ENCODE results near the gene ANXA4. TPM values are rescaled to one million over a fixed set of nuclear protein-coding genes. Genes with fewer than 3 reads are reported as not detected.

ANXA4 gene
- total and polyA plus RNA-seq, 2 experiments from 2014 or later: 6.7 to 11.5 TPM

- no peaks in the 10 kb centered on the region for H3K4me1 ChIP-seq (ENCODE audit: insufficient read depth)
- H2AFZ ChIP-seq: no peak overlapping the region
- H3K27me3 Mint-ChIP-seq (ENCODE audit: insufficient read depth, low read depth, poor library complexity): peaks cover 2% of the 10 kb centered on the region
- H3K4me1 Mint-ChIP-seq: peaks cover 9% of the 10 kb centered on the region
- ATAC-seq (no peak), DNase-seq (ENCODE audit: low spot score) (no peak)
- H4K20me1 ChIP-seq (replicated peaks; ENCODE audit: insufficient read depth): no peaks in the 10 kb centered on the region
- TF ChIP-seq STAT1 (IDR thresholded peaks at IDR 0.05; ENCODE audit: unreplicated experiment): no peak
- TF ChIP-seq, protein P1, sequence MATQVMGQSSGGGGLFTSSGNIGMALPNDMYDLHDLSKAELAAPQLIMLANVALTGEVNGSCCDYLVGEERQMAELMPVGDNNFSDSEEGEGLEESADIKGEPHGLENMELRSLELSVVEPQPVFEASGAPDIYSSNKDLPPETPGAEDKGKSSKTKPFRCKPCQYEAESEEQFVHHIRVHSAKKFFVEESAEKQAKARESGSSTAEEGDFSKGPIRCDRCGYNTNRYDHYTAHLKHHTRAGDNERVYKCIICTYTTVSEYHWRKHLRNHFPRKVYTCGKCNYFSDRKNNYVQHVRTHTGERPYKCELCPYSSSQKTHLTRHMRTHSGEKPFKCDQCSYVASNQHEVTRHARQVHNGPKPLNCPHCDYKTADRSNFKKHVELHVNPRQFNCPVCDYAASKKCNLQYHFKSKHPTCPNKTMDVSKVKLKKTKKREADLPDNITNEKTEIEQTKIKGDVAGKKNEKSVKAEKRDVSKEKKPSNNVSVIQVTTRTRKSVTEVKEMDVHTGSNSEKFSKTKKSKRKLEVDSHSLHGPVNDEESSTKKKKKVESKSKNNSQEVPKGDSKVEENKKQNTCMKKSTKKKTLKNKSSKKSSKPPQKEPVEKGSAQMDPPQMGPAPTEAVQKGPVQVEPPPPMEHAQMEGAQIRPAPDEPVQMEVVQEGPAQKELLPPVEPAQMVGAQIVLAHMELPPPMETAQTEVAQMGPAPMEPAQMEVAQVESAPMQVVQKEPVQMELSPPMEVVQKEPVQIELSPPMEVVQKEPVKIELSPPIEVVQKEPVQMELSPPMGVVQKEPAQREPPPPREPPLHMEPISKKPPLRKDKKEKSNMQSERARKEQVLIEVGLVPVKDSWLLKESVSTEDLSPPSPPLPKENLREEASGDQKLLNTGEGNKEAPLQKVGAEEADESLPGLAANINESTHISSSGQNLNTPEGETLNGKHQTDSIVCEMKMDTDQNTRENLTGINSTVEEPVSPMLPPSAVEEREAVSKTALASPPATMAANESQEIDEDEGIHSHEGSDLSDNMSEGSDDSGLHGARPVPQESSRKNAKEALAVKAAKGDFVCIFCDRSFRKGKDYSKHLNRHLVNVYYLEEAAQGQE (IDR thresholded peaks at IDR 0.05; ENCODE audit: unreplicated experiment): no peak
- TF ChIP-seq, protein P2, sequence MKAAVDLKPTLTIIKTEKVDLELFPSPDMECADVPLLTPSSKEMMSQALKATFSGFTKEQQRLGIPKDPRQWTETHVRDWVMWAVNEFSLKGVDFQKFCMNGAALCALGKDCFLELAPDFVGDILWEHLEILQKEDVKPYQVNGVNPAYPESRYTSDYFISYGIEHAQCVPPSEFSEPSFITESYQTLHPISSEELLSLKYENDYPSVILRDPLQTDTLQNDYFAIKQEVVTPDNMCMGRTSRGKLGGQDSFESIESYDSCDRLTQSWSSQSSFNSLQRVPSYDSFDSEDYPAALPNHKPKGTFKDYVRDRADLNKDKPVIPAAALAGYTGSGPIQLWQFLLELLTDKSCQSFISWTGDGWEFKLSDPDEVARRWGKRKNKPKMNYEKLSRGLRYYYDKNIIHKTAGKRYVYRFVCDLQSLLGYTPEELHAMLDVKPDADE (IDR thresholded peaks at IDR 0.05): no peak
- no peak for TF ChIP-seq CREB1 (CRISPR knock-in tag; IDR thresholded peaks at IDR 0.05; ENCODE audit: low read depth)
- TF ChIP-seq EZH2 (IDR thresholded peaks at IDR 0.05; ENCODE audit: low read depth, unreplicated experiment): no peak
- no peak for TF ChIP-seq ZNF114 (CRISPR knock-in tag; IDR thresholded peaks at IDR 0.05)
- no peak for TF ChIP-seq CTCF (conservative IDR thresholded peaks at IDR 0.05; ENCODE audit: low read depth in 2 of 2)
- TF ChIP-seq JUNB (IDR thresholded peaks at IDR 0.05; ENCODE audit: unreplicated experiment): no peak
- no peak for TF ChIP-seq ZNF462 (CRISPR knock-in tag; IDR thresholded peaks at IDR 0.05)
- no peak for TF ChIP-seq POLR2AphosphoS5 (IDR thresholded peaks at IDR 0.05; ENCODE audit: low read depth)
- no peak for TF ChIP-seq ZNF331 (CRISPR knock-in tag; IDR thresholded peaks at IDR 0.05; ENCODE audit: low read depth)
- no peak for TF ChIP-seq EZH2phosphoT487 (IDR thresholded peaks at IDR 0.05; ENCODE audit: unreplicated experiment)
- TF ChIP-seq NANOG (IDR thresholded peaks at IDR 0.05; ENCODE audit: borderline replicate concordance): no peak
- no peaks in the 10 kb centered on the region for H3K9me2 ChIP-seq (ENCODE audit: insufficient read depth)
- H3K27me3 ChIP-seq (ENCODE audit: insufficient read depth): no peaks in the 10 kb centered on the region
- H3F3A ChIP-seq (replicated peaks; ENCODE audit: low read depth): no peaks in the 10 kb centered on the region
- H3K36me3 ChIP-seq (ENCODE audit: insufficient read depth): no peaks in the 10 kb centered on the region
- H3K4me3 ChIP-seq: no peak overlapping the region
- no peak overlapping the region for H3K27ac Mint-ChIP-seq
- no peaks in the 10 kb centered on the region for H3K36me3 Mint-ChIP-seq (ENCODE audit: low read depth)
- H3K9me3 Mint-ChIP-seq: no peaks in the 10 kb centered on the region; the same call in 2 of the 3 replicates
- no peaks in the 10 kb centered on the region for H3K79me2 ChIP-seq (replicated peaks; ENCODE audit: insufficient read depth)
- no peak overlapping the region for H3K4me2 ChIP-seq
- H3K27ac ChIP-seq (ENCODE audit: low read depth): no peak overlapping the region
- H3K4me3 Mint-ChIP-seq: no peak overlapping the region
These were observed 46.1 kb upstream of the ANXA4 start for GRCh38 chr2:69695850-69696216.
